ENCODE results near the gene TGDS.

The TGDS gene

GRCh38 chr13:94608586-94608985 lies 12.6 kb upstream of the TGDS start:
- Histone ChIP-seq H3K36me3 (ENCODE audit: control insufficient read depth, insufficient read depth, low read length) (no peaks in the 10 kb centered on the region), H3K4me2 (ENCODE audit: low read length) (no peak overlapping the region), H3K27me3 (ENCODE audit: control insufficient read depth, insufficient read depth, low read length) (no peaks in the 10 kb centered on the region), H3K9ac (no peak overlapping the region), H3K27ac (no peak overlapping the region), H3K79me2 (no peaks in the 10 kb centered on the region), H3K4me1 (no peaks in the 10 kb centered on the region), H3K4me3 (ENCODE audit: low read depth, low read length) (no peak overlapping the region), H3K9me3 (ENCODE audit: control insufficient read depth, low read length) (no peaks in the 10 kb centered on the region), H2AFZ (no peak overlapping the region)
- TF ChIP-seq CTCF (IDR thresholded peaks at IDR 0.05): no peak

GRCh38 chr13:94607939-94608338 lies 12.0 kb upstream of the TGDS start:
- no peak for TF ChIP-seq CTCF (IDR thresholded peaks at IDR 0.05)
- Histone ChIP-seq H3K4me3 (ENCODE audit: low read depth, low read length) (no peak overlapping the region), H3K79me2 (peaks cover 2% of the 10 kb centered on the region), H3K4me2 (ENCODE audit: low read length) (no peak overlapping the region), H3K9me3 (ENCODE audit: control insufficient read depth, low read length) (no peaks in the 10 kb centered on the region), H2AFZ (no peak overlapping the region), H3K4me1 (no peaks in the 10 kb centered on the region), H3K27me3 (ENCODE audit: control insufficient read depth, insufficient read depth, low read length) (no peaks in the 10 kb centered on the region), H3K9ac (no peak overlapping the region), H3K27ac (no peak overlapping the region), H3K36me3 (ENCODE audit: control insufficient read depth, insufficient read depth, low read length) (no peaks in the 10 kb centered on the region)

- no peak overlapping the region for H3K4me2 ChIP-seq (ENCODE audit: low read length)
- TF ChIP-seq CTCF (IDR thresholded peaks at IDR 0.05): no peak
- H3K9ac ChIP-seq: no peak overlapping the region
Measured at GRCh38 chr13:94607056-94607455, 11.1 kb upstream of the TGDS start.

GRCh38 chr13:94602467-94602866 lies 6.5 kb upstream of the TGDS start:
- no peak for TF ChIP-seq CTCF (IDR thresholded peaks at IDR 0.05)
- H3K27me3 ChIP-seq (ENCODE audit: control insufficient read depth, insufficient read depth, low read length): no peaks in the 10 kb centered on the region
- peaks cover 3% of the 10 kb centered on the region for H3K4me1 ChIP-seq
- no peak overlapping the region for H3K27ac ChIP-seq
- peak overlapping the region; percentile 81 for H2AFZ ChIP-seq
- no peaks in the 10 kb centered on the region for H3K36me3 ChIP-seq (ENCODE audit: control insufficient read depth, insufficient read depth, low read length)
- peaks cover 2% of the 10 kb centered on the region for H3K79me2 ChIP-seq
- peak overlapping the region; percentile 70 for H3K4me3 ChIP-seq (ENCODE audit: low read depth, low read length)
- H3K9ac ChIP-seq: no peak overlapping the region
- peak overlapping the region; percentile 64 for H3K4me2 ChIP-seq (ENCODE audit: low read length)
- H3K9me3 ChIP-seq (ENCODE audit: control insufficient read depth, low read length): no peaks in the 10 kb centered on the region

More at GRCh38 chr13:94607056-94607455, 11.1 kb upstream of the TGDS start:
- peaks cover 2% of the 10 kb centered on the region for H3K79me2 ChIP-seq
- H3K4me3 ChIP-seq (ENCODE audit: low read depth, low read length): no peak overlapping the region
- no peaks in the 10 kb centered on the region for H3K27me3 ChIP-seq (ENCODE audit: control insufficient read depth, insufficient read depth, low read length)
- H3K36me3 ChIP-seq (ENCODE audit: control insufficient read depth, insufficient read depth, low read length): no peaks in the 10 kb centered on the region
- peaks cover 3% of the 10 kb centered on the region for H3K4me1 ChIP-seq
- H2AFZ ChIP-seq: no peak overlapping the region
- H3K9me3 ChIP-seq (ENCODE audit: control insufficient read depth, low read length): no peaks in the 10 kb centered on the region
- no peak overlapping the region for H3K27ac ChIP-seq

Data from parathyroid adenoma (tissue), 2 donors.